GM04503 (cell line): ENCODE results near the gene ARHGAP28.

Source experiments
- DNase-seq: peaks from one replicate; pipeline ENCODE4 v3.0.0-alpha.2; 2012; ENCODE audit warnings: low read depth

The ARHGAP28 gene

DNA sequence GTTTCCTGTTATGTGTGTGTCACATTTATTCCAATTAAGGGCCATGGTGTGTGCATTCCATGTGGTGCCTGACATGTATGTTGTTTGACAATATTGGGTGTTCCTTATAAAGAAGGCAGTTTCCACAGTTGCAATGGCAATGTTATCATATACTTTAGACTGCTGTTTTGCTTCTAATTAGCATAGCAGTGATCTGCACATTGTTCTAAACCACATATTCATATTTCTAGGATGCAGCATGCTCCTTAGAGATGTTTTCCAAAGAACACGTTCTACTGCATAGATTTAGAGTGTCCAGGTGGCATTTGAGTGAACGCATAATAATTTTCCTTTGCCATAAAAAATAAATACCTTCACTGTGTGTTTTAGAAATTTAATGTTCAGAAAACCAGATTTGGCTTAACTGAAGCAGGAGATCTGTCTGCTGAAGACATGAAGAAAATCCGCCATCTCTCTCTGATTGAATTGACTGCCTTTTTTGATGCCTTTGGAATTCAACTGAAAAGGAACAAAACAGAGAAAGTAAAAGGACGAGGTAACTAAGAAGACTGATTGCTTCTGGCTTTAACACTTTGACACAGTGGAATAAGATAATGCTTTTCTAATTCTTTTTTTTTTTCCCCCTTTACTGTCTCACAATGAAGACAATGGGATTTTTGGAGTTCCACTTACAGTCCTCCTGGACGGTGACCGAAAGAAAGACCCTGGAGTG lies 143.7 kb downstream of the ARHGAP28 start:
- no peak for DNase-seq

DNA sequence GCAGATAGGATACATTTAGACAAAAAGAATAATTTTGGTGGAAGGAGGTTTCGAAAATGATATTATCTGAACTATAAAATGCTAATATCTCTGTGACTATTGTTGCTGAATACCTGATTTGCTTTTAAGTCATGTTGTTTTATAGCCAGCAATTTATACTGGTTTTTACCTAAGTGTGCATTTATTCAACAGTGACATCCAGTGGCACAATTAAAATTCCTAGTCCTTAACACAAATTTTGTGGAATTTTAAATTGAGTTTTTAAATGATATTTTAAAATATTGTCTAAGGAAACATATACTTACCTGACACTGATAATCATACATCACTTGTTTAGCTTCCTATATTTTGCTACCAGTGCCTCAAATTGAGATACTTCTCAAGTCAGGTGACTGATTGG lies 144.8 kb downstream of the ARHGAP28 start:
- DNase-seq: no peak

DNA sequence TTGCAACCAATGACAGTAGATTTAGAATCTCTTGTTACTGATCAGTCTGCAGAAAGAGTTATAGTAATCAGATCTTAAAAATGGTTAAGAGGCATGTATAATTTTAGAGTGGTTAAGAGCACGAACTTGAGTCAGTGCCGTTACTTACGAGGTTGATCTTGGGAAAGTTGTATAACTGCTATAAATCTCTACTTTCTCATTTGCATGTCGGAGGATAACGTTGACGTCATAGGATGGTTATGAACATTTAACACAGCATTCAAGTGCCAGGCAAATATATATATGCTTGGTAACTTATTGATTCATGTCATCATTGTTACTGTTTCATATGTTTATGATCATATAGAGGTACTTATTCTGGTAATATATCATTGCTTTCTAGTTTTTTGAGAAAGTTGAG lies 146.2 kb downstream of the ARHGAP28 start:
- DNase-seq: no peak

DNA sequence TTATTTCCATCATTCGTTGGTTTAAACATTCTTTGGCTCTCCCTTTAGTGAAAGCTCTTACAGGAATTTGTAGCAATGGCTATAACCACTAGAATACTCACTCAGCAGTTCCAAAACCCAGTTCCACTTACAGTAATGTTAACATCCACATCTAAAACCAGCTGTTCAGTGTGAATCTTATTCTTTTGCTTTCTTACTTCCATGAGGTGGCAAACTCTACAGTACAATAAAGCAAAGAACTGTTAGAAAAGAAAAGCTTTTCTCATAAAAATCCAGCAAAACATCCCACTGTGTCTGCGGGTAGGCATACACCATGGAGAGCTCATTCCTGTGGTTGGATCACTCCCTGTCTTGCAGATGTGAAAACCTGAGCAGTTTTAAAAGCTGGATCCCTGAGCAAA lies 147.1 kb downstream of the ARHGAP28 start:
- no peak for DNase-seq

- DNase-seq: no peak
Measured at GRCh38 chr18:6877288-6877687, 147.8 kb downstream of the ARHGAP28 start.

GRCh38 chr18:6878556-6879297 lies 149.2 kb downstream of the ARHGAP28 start:
- no peak for DNase-seq

- no peak for DNase-seq
Measured at GRCh38 chr18:6879508-6880195, 150.1 kb downstream of the ARHGAP28 start.

- no peak for DNase-seq
Measured at GRCh38 chr18:6881034-6881820, 151.7 kb downstream of the ARHGAP28 start.

DNA sequence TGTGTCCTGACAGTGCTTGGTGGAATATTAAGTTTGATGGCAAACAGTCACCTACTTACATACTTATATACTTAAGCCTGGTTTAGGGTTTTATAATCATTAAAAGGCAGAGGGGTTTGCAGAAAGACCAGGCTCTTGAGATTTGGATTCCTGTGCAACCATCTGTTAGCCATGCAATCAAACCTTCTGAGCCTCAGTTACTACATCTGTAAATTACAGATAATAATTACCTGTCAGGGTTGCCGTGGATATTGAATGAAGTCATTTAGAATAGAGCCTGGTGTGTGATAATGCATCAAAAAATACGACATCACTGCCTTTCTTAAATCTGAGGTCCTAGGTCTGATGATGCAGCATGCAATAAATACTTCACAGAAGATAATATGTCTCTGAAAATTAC lies 152.9 kb downstream of the ARHGAP28 start:
- no peak for DNase-seq

DNA sequence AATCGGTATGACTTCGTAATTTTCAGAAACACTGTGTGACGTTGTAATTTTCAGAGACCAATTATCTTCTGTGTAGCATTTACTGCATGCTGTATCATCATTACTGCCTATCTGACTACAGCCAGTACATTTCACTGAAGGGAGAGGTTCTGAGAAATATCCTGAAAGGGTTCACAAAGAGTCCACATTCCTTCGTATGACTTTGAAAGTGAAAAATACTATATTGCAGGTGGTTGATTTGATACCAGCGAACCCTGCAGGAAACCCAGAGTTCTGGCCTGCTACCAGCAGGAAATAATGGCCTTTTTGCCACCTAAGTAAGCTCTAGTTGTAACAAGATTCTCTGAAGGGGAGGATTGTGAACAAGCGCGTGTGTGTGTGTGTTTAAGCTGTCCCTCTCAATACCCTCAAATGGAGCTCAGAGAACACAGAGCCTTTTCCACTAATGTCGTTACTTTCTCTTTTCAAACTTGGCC lies 155.5 kb downstream of the ARHGAP28 start:
- no peak for DNase-seq

DNA sequence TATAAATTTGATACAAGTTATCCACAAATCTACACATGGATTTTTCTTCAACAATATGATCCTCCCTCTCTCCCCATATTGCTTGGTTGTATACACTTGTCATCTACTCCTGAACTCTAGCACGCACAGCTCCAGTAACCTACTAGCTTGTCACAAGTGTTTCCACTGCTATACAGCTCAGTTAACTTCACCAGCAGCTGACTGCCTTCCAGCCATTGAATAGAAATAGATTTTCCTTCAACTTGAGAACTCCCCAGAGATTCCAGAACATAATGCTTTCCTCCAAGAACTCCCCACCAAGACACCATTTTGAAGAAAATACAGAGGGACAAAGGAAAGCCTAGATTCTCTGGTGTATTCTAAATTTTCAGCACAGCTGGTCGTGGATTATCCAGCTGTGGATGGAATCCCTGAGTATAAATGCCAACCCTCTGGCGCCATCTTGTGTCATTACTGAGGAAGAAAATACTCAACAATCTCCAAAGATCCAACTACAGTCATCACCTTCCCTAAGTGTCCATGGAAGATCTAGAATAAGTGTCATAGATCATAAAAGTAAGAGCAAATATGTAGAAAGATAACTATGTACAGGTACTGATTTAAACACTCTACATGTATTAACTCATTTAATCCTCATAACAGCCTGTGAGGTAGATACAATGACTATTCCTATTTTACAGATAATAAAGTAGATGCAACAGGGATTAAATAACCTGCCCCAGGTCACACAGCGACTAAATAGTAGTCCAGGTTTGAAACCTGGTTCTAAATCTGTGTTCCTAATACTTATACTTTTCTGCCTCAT lies 156.7 kb downstream of the ARHGAP28 start:
- DNase-seq: no peak

DNA sequence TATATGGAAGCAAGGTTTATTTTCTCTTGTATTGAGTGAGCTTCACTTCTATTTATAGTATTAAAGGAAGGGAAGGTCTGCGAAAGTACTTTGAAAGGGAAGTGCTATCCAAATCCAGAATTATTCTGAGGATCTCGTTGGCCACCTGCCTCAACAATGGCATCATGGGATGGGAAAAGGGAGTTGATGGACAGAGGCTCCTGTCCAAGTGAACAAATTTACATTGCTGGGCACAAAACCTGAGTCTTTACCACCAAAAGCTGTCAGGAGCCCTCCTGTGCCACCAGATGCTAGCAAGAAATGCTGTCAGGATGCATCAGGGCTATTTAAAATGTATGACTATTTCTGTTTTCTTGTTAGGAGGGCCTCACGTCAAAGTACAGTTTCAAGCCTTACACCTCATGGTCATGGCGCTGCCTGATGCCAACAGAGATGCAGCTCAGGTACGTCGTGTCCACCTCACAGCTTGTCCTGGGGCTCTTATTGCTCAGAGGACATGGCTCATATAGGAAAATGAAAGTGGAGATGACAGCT lies 157.3 kb downstream of the ARHGAP28 start:
- no peak for DNase-seq

- DNase-seq: no peak
Measured at GRCh38 chr18:6891788-6892187, 162.3 kb downstream of the ARHGAP28 start.

- DNase-seq: no peak
Measured at GRCh38 chr18:6901286-6901926, 171.9 kb downstream of the ARHGAP28 start.

- DNase-seq: no peak
Measured at GRCh38 chr18:6917072-6917471, 187.6 kb downstream of the ARHGAP28 start.

- DNase-seq: peak; percentile 13
Measured at GRCh38 chr18:6920099-6920955, 190.8 kb downstream of the ARHGAP28 start.

DNA sequence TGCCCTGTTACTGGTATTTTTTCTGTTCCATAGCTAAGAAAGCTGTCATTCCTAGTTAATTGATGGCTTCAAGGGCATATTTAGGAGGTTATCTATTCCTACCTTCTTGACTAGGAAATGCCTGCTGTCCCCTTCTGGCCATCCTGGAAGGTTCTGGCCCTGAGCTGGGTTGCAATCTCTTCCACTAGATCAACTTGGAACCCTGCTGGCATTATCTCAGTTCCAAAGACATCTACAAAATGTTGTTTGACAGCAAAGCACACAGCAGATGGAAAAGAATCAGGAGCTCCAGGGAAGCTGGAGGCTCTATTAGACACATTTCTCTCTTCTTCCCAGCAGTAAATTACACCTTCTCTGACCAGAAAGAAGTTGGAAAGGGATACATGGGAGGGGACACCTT lies 192.1 kb downstream of the ARHGAP28 start:
- no peak for DNase-seq

DNA sequence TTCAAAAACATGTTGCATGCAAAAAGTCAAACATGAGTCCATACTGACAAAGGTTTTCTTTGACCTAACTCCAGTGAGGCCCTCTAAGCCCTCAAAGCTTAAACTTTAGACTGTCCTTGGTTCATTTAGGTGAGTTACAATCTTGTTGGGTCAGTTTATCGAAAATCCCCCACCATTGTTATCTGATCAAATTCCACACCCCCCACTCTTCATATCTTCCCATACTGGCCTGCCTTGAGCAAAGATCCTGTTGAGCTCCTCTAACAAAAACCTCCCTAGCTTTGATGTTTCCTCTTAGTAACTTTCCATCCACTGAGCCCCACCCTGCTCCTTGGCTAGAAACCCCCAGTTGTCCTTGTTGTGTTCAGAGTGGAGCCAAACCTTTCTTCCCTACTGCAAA lies 193.7 kb downstream of the ARHGAP28 start:
- no peak for DNase-seq

DNA sequence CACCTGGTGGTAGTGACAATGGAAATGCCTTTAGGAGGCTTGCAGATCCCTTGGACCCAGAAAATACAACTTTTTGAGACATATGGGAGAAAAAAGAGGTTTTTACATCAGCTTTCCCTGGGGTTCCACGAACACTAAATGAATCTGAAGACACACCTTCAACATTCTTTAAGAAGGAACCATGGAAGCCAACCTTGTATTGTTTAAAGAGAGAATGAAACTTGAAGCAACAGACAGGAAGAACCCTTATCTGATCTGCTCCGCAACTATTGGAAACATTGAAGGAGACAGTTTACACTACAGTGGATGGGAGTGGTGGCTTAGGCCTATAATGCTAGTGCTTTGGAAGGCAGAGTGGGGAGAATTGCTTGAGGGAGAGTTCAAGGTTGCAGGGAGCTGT lies 197.6 kb downstream of the ARHGAP28 start:
- no peak for DNase-seq

DNA sequence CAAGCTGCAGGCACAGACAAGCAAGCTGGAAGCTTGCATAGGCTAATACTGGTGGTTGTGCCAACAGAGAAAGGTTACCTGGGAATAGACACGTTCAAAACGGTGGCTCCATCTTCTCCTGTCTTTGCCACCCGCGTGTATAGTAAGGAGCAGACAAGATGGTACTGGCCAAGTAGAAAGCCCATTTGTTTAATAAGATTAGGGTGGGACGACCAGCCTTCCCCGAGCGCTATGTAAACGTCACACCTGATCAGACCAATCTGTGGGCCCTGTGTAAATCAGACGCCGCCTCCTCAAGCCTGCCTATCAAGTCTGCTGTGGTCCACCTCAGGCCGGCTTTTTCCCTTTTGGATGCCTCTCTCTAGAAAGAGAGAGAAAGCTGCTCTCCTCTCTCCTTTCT lies 198.8 kb downstream of the ARHGAP28 start:
- no peak for DNase-seq
